Neuronal stem cell (in vitro differentiated cells): ENCODE results near the gene BRD3.

Experiments used
- DNase-seq: peaks from one replicate; pipeline ENCODE4 v3.0.0-alpha.2; 2013; ENCODE audit warnings: low spot score
- H2AFZ ChIP-seq: one replicate; pipeline ENCODE4 v1.6.1; 2013; ENCODE audit warnings: mild to moderate bottlenecking, low read length, inconsistent platforms
- H2AK5ac ChIP-seq: 2 replicates; pipeline ENCODE4 v1.6.1; 2013; ENCODE audit warnings: low read depth, mild to moderate bottlenecking, inconsistent platforms, low read length, moderate library complexity, mixed read lengths
- H2BK120ac ChIP-seq: 2 replicates; pipeline ENCODE4 v1.6.1; 2013; ENCODE audit warnings: low read depth, mild to moderate bottlenecking, inconsistent platforms, low read length, moderate library complexity, mixed read lengths
- H2BK12ac ChIP-seq: one replicate; pipeline ENCODE4 v1.6.1; 2013; ENCODE audit warnings: low read length, inconsistent platforms
- H2BK15ac ChIP-seq: 2 replicates; pipeline ENCODE4 v1.6.1; 2013; ENCODE audit warnings: mild to moderate bottlenecking, low read length, inconsistent platforms, mixed read lengths
- H2BK5ac ChIP-seq: one replicate; pipeline ENCODE4 v1.6.1; 2013; ENCODE audit warnings: inconsistent platforms, mild to moderate bottlenecking, low read length, moderate library complexity
- H3K14ac ChIP-seq: one replicate; pipeline ENCODE4 v1.6.1; 2013; ENCODE audit warnings: low read length, inconsistent platforms
- H3K18ac ChIP-seq: 2 replicates; pipeline ENCODE4 v1.6.1; 2013; ENCODE audit warnings: low read length, inconsistent platforms
- H3K23ac ChIP-seq: 2 replicates; pipeline ENCODE4 v1.6.1; 2013; ENCODE audit warnings: low read depth, mild to moderate bottlenecking, mixed read lengths, low read length, inconsistent platforms; ENCODE audit not compliant: poor library complexity
- H3K27ac ChIP-seq: replicated peaks from 3 replicates; pipeline ENCODE4 v1.5.1; 2013; ENCODE audit warnings: low read length, inconsistent platforms
- H3K27me3 ChIP-seq, 3 experiments: 2 replicates each; pipeline ENCODE4 v1.6.1; 2013; ENCODE audit warnings: low read length in 3 of 3, mild to moderate bottlenecking in 2 of 3, inconsistent platforms in 1 of 3, low read depth in 1 of 3, mixed read lengths in 1 of 3, moderate library complexity in 1 of 3; ENCODE audit not compliant: control insufficient read depth in 3 of 3, insufficient read depth in 3 of 3
- H3K36me3 ChIP-seq, 2 donors: replicated peaks in 1 of 2; 2 replicates each; pipeline ENCODE4 v1.6.1; 2013; ENCODE audit warnings: low read length in 2 of 2; ENCODE audit not compliant: control insufficient read depth in 2 of 2, insufficient read depth in 2 of 2
- H3K4ac ChIP-seq: 2 replicates; pipeline ENCODE4 v1.6.1; 2013; ENCODE audit warnings: inconsistent platforms, mild to moderate bottlenecking, low read length, moderate library complexity
- H3K4me1 ChIP-seq, 2 donors: 1 replicate in 1 of 2; 2 replicates in 1 of 2; pipeline ENCODE4 v1.6.1; 2013; ENCODE audit warnings: low read length in 2 of 2, low read depth in 1 of 2; ENCODE audit not compliant: control insufficient read depth in 2 of 2, insufficient read depth in 1 of 2
- H3K4me2 ChIP-seq: one replicate; pipeline ENCODE4 v1.6.1; 2013; ENCODE audit warnings: mild to moderate bottlenecking, low read length, inconsistent platforms; ENCODE audit not compliant: insufficient read depth, poor library complexity, severe bottlenecking
- H3K4me3 ChIP-seq, 2 donors: 2 replicates each; pipeline ENCODE4 v1.5.1; 2013; ENCODE audit warnings: low read length in 2 of 2, mild to moderate bottlenecking in 2 of 2, inconsistent platforms in 1 of 2, moderate library complexity in 1 of 2
- H3K79me1 ChIP-seq: one replicate; pipeline ENCODE4 v1.6.1; 2013; ENCODE audit warnings: low read depth, mild to moderate bottlenecking, inconsistent platforms, low read length, moderate library complexity
- H3K9ac ChIP-seq: one replicate; pipeline ENCODE4 v1.6.1; 2013; ENCODE audit warnings: mild to moderate bottlenecking, low read depth, low read length, inconsistent platforms; ENCODE audit not compliant: poor library complexity
- H3K9me3 ChIP-seq, 2 donors: replicated peaks in 1 of 2; 2 replicates each; pipeline versions ENCODE3 to v1.6.1; 2013; ENCODE audit warnings: low read length in 2 of 2, mild to moderate bottlenecking in 2 of 2, inconsistent platforms in 1 of 2, low read depth in 1 of 2, mixed read lengths in 1 of 2, moderate library complexity in 1 of 2; ENCODE audit not compliant: control insufficient read depth in 2 of 2, insufficient read depth in 1 of 2
- H4K8ac ChIP-seq: one replicate; pipeline ENCODE4 v1.6.1; 2013; ENCODE audit warnings: low read depth, mild to moderate bottlenecking, inconsistent platforms, low read length, moderate library complexity
- H4K91ac ChIP-seq: one replicate; pipeline ENCODE4 v1.6.1; 2013; ENCODE audit warnings: low read length, low read depth, mild to moderate bottlenecking, inconsistent platforms; ENCODE audit not compliant: poor library complexity
- WGBS, 2 donors: extraction: QIAGEN DNeasy Blood & Tissue Kit; methylation state at CpG; one replicate each; pipeline ENCODE4 v1.1.7; 2013; ENCODE audit warnings: missing lambda C conversion rate in 2 of 2, mixed read lengths in 1 of 2; ENCODE audit not compliant: insufficient read length in 2 of 2, insufficient replicate concordance in 1 of 2; ENCODE audit errors: extremely low coverage in 2 of 2; 5-methylcytosine and 5-hydroxymethylcytosine counted together

BRD3 gene

DNA sequence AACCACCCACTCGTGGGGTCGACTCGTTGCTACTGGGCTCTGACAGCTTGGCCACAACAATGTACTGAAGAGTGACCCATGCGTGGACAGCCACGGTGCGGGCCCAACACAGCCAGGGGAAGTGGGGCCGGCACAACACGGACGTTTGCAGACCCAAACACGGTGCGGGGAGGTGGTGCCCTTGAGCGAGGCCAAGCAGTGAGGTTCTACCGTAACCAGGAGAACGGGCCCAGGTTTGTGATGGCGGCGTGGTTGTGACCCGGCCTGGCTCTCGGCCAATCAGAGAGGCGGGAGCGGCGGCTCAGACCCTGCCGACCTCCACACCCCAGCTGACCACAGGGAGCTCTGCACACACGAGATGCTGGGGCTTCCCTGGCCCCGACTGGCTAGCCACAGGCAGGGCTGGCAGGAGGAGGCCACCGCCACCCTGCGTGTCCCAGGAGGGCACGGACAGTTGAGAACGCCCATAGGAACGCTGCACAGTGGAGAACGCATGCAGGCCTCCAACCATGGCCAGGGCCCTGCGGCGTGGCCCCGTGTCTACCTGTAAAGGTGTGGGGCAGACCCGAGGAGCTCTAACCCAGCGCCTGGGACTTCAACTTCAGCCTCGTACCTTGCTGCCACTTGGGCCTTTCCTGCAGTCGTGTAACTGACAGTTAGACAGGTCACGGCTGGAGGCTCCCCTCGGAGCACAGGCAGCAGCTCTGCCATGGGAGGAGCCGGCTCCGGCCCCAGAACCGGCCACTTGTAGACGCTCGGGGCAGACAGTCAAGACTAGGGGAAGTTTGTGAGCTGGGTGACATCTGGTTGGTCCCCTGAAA, 13.7 kb downstream of the BRD3 start:
- H2BK15ac ChIP-seq = no peak overlapping the region
- no peak overlapping the region for H2BK12ac ChIP-seq
- H3K9me3 ChIP-seq = no peaks in the 10 kb centered on the region
- WGBS, 2 donors = no CpG with 5 or more reads among the region's 44 CpGs
- no peak overlapping the region for H4K8ac ChIP-seq
- H2AK5ac ChIP-seq = no peak overlapping the region
- peak overlapping the region; percentile 65 for H3K23ac ChIP-seq
- no peak overlapping the region for H4K91ac ChIP-seq
- peaks cover 5 to 23% of the 10 kb centered on the region in 2 donors for H3K4me1 ChIP-seq
- H2BK5ac ChIP-seq = no peak overlapping the region
- H3K4ac ChIP-seq = no peak overlapping the region
- H3K27ac ChIP-seq = no peak overlapping the region
- H3K79me1 ChIP-seq = peaks cover 54% of the 10 kb centered on the region
- no peak overlapping the region for H3K4me3 ChIP-seq
- DNase-seq = no peak
- H3K14ac ChIP-seq = peak overlapping the region; percentile 63
- no peaks in the 10 kb centered on the region for H3K27me3 ChIP-seq
- peaks cover 36 to 64% of the 10 kb centered on the region in 2 donors for H3K36me3 ChIP-seq
- H2BK120ac ChIP-seq = no peak overlapping the region
- H2AFZ ChIP-seq = no peak overlapping the region
- no peak overlapping the region for H3K4me2 ChIP-seq
- peak overlapping the region; percentile 44 for H3K9ac ChIP-seq
- no peak overlapping the region for H3K18ac ChIP-seq

DNA sequence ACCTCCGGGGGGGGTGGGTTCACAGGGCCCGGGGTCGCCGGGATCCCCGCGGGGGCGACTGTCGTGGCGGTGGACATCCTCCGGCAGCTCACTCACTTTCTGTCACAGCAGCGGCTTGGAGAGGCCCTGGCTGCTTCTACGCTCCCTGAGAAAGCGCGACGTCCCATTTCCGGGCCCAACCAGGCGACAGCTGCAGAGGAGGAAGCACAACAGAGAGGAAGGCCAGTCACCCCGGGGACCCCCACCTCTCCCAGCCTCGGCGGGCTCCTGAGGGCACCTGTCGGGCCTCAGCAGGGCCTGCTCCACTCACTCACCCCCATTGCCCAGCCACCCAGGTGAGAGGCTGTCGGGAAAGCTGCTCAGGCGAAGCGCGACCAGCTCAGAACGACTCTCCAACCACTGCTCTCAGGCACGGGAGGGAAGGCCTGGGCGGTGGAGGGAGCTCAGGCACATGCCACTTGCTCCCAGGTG, 14.4 kb downstream of the BRD3 start:
- Histone ChIP-seq H2BK120ac (no peak overlapping the region), H3K27ac (no peak overlapping the region), H3K27me3 (no peaks in the 10 kb centered on the region), H4K8ac (no peak overlapping the region), H3K4me3 (no peak overlapping the region), H2AFZ (no peak overlapping the region), H3K4me2 (no peak overlapping the region), H3K4me1 (peaks cover 5 to 19% of the 10 kb centered on the region in 2 donors), H3K14ac (no peak overlapping the region), H3K36me3 (peaks cover 44 to 67% of the 10 kb centered on the region in 2 donors), H2BK12ac (no peak overlapping the region), H2BK15ac (no peak overlapping the region), H4K91ac (no peak overlapping the region), H2BK5ac (no peak overlapping the region), H3K4ac (no peak overlapping the region), H3K18ac (no peak overlapping the region), H3K79me1 (peaks cover 51% of the 10 kb centered on the region), H3K9ac (peak overlapping the region; percentile 44), H3K23ac (peak overlapping the region; percentile 22), H2AK5ac (no peak overlapping the region), H3K9me3 (no peaks in the 10 kb centered on the region)
- no peak for DNase-seq
- WGBS, 2 donors = no CpG with 5 or more reads among the region's 28 CpGs

GRCh38 chr9:134052941-134053340, 14.9 kb downstream of the BRD3 start:
- H2BK5ac ChIP-seq = no peak overlapping the region
- no peak for DNase-seq
- H3K27me3 ChIP-seq = no peaks in the 10 kb centered on the region
- H4K8ac ChIP-seq = no peak overlapping the region
- H3K9me3 ChIP-seq = no peaks in the 10 kb centered on the region
- no peak overlapping the region for H3K4me2 ChIP-seq
- H3K36me3 ChIP-seq = peaks cover 49 to 72% of the 10 kb centered on the region in 2 donors
- H3K18ac ChIP-seq = no peak overlapping the region
- peaks cover 50% of the 10 kb centered on the region for H3K79me1 ChIP-seq
- peaks cover under 1 to 14% of the 10 kb centered on the region in 2 donors for H3K4me1 ChIP-seq
- WGBS, 2 donors = no CpG with 5 or more reads among the region's 16 CpGs
- H4K91ac ChIP-seq = no peak overlapping the region
- no peak overlapping the region for H2BK15ac ChIP-seq
- no peak overlapping the region for H2BK120ac ChIP-seq
- H3K9ac ChIP-seq = peak overlapping the region; percentile 38
- no peak overlapping the region for H2BK12ac ChIP-seq
- no peak overlapping the region for H3K27ac ChIP-seq
- no peak overlapping the region for H2AFZ ChIP-seq
- no peak overlapping the region for H3K4me3 ChIP-seq
- no peak overlapping the region for H3K14ac ChIP-seq
- H3K23ac ChIP-seq = peak overlapping the region; percentile 22
- no peak overlapping the region for H2AK5ac ChIP-seq
- no peak overlapping the region for H3K4ac ChIP-seq

DNA sequence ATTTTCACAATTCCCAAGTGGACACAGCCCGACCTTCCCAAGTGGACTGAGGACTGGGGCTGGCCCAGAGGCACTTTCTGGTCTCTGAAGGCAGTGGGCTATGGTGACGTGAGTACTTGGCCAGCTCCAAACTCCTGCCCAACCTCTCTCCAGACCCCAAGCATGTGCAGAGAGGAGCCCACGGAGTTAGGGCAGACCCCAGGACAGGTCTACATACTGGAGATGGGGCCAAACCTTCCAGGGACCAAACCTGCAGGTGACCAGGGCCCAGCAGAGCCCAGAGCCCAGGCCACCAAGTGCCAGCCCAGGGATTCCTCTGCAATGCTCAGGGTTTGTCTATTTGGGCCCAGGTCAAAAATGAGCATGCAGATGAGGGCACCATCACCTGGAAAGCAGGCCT, 15.3 kb downstream of the BRD3 start:
- no peak overlapping the region for H3K27ac ChIP-seq
- no peak overlapping the region for H3K23ac ChIP-seq
- H2BK12ac ChIP-seq = no peak overlapping the region
- H3K9ac ChIP-seq = peak overlapping the region; percentile 38
- H2BK120ac ChIP-seq = no peak overlapping the region
- peaks cover 0 to 9% of the 10 kb centered on the region in 2 donors for H3K4me1 ChIP-seq
- WGBS, 2 donors = no CpG with 5 or more reads among the region's 3 CpGs
- H3K4me2 ChIP-seq = no peak overlapping the region
- no peak overlapping the region for H4K8ac ChIP-seq
- H3K79me1 ChIP-seq = peaks cover 50% of the 10 kb centered on the region
- H3K36me3 ChIP-seq = peaks cover 53 to 76% of the 10 kb centered on the region in 2 donors
- H2BK5ac ChIP-seq = no peak overlapping the region
- H4K91ac ChIP-seq = no peak overlapping the region
- H3K4ac ChIP-seq = no peak overlapping the region
- no peak overlapping the region for H3K14ac ChIP-seq
- no peak overlapping the region for H3K18ac ChIP-seq
- H2AFZ ChIP-seq = no peak overlapping the region
- no peak overlapping the region for H3K4me3 ChIP-seq
- no peak overlapping the region for H2BK15ac ChIP-seq
- no peak for DNase-seq
- no peaks in the 10 kb centered on the region for H3K9me3 ChIP-seq
- H2AK5ac ChIP-seq = no peak overlapping the region
- H3K27me3 ChIP-seq = no peaks in the 10 kb centered on the region
